Measurements from ENCODE around the gene CDK17.

Gene CDK17

DNA sequence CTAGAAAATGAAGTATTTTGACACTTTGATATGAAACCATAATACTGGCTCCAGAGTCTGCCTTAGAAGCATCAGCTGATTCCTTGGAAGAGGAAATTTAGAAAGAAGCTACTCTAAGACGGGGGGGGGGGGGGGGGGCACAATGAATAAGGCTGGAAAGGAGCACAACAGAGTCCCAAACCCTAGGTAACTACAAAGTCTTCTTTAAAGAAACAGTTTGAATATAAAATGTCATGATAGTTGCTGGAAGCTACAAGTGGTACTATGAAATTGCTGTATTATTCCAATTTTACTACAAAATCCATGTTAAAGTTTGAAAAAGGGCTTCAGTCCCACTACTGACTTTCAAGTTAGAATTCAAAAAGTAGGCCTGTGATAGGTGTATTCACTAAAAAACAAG lies 31.6 kb downstream of the CDK17 start:
- Histone ChIP-seq H3K4me2 (ENCODE audit: low read depth, low read length, poor library complexity, severe bottlenecking) (no peak overlapping the region), H2AFZ (ENCODE audit: low read length) (no peak overlapping the region), H3K79me2 (ENCODE audit: insufficient read depth, low read length) (peaks cover 96% of the 10 kb centered on the region), H3K9ac (ENCODE audit: low read depth, low read length, poor library complexity, severe bottlenecking) (no peak overlapping the region), H3K4me3 (ENCODE audit: low read length, poor library complexity, severe bottlenecking) (no peak overlapping the region), H3F3A (ENCODE audit: low read depth) (no peaks in the 10 kb centered on the region), H4K20me1 (ENCODE audit: insufficient read depth, low read length, poor library complexity, severe bottlenecking) (peaks cover 60% of the 10 kb centered on the region), H3K9me2 (replicated peaks; ENCODE audit: low read depth, low read length) (no peaks in the 10 kb centered on the region), H3K27me3 (ENCODE audit: insufficient read depth, low read length, poor library complexity, severe bottlenecking) (no peaks in the 10 kb centered on the region), H3K9me3 (ENCODE audit: insufficient read depth, low read depth, low read length) (no peaks in the 10 kb centered on the region), H3K4me1 (ENCODE audit: insufficient read depth, low read length, poor library complexity, severe bottlenecking) (peaks cover 26% of the 10 kb centered on the region), H3K36me3 (ENCODE audit: insufficient read depth, low read length) (no peaks in the 10 kb centered on the region)
- TF ChIP-seq, protein P1, sequence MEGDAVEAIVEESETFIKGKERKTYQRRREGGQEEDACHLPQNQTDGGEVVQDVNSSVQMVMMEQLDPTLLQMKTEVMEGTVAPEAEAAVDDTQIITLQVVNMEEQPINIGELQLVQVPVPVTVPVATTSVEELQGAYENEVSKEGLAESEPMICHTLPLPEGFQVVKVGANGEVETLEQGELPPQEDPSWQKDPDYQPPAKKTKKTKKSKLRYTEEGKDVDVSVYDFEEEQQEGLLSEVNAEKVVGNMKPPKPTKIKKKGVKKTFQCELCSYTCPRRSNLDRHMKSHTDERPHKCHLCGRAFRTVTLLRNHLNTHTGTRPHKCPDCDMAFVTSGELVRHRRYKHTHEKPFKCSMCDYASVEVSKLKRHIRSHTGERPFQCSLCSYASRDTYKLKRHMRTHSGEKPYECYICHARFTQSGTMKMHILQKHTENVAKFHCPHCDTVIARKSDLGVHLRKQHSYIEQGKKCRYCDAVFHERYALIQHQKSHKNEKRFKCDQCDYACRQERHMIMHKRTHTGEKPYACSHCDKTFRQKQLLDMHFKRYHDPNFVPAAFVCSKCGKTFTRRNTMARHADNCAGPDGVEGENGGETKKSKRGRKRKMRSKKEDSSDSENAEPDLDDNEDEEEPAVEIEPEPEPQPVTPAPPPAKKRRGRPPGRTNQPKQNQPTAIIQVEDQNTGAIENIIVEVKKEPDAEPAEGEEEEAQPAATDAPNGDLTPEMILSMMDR (conservative IDR thresholded peaks at IDR 0.05; ENCODE audit: low read length): no peak
- TF ChIP-seq EZH2phosphoT487 (IDR thresholded peaks at IDR 0.05; ENCODE audit: borderline replicate concordance): no peak

DNA sequence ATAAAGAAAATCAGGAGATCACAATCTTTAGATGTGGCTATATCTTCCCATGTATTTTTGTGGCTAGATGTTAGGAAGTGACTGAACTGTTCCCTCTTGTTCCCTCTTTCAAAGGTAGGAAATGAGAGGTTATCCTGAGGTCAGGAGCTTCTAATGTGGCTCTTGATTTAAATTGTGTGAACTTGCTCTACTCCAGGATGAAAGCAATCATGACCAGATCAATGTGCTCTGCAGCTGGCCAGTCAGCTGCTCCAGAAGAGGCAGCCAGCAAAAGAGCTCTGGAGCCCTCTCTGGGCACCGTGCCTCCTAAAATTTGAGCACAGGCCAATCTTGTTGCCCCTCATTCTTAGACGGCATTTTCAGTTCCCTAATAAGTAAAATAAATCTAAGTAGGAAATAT lies 32.0 kb downstream of the CDK17 start:
- Histone ChIP-seq H4K20me1 (ENCODE audit: insufficient read depth, low read length, poor library complexity, severe bottlenecking) (peaks cover 60% of the 10 kb centered on the region), H3K9ac (ENCODE audit: low read depth, low read length, poor library complexity, severe bottlenecking) (no peak overlapping the region), H3K79me2 (ENCODE audit: insufficient read depth, low read length) (peaks cover 96% of the 10 kb centered on the region), H3F3A (ENCODE audit: low read depth) (no peaks in the 10 kb centered on the region), H3K4me1 (ENCODE audit: insufficient read depth, low read length, poor library complexity, severe bottlenecking) (peaks cover 27% of the 10 kb centered on the region), H3K27me3 (ENCODE audit: insufficient read depth, low read length, poor library complexity, severe bottlenecking) (no peaks in the 10 kb centered on the region), H3K36me3 (ENCODE audit: insufficient read depth, low read length) (no peaks in the 10 kb centered on the region), H3K9me3 (ENCODE audit: insufficient read depth, low read depth, low read length) (no peaks in the 10 kb centered on the region), H3K4me2 (ENCODE audit: low read depth, low read length, poor library complexity, severe bottlenecking) (no peak overlapping the region), H3K9me2 (replicated peaks; ENCODE audit: low read depth, low read length) (no peaks in the 10 kb centered on the region), H3K4me3 (ENCODE audit: low read length, poor library complexity, severe bottlenecking) (no peak overlapping the region), H2AFZ (ENCODE audit: low read length) (no peak overlapping the region)
- TF ChIP-seq, protein P1 (conservative IDR thresholded peaks at IDR 0.05; ENCODE audit: low read length): no peak
- TF ChIP-seq EZH2phosphoT487 (IDR thresholded peaks at IDR 0.05; ENCODE audit: borderline replicate concordance): no peak

DNA sequence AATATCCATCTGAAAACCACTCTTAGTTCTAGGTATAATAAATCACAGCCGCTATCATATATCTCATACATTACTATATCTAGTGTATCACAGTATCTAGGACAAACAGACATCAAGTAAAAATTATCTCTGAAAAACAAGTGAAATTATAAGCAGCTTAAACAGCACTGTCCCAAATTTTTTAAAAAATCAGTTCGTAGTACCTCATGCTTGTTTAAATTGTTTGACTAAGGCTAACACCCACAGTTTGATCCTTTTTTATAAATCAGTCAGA lies 33.9 kb downstream of the CDK17 start:
- Histone ChIP-seq H3K36me3 (ENCODE audit: insufficient read depth, low read length) (no peaks in the 10 kb centered on the region), H3K4me1 (ENCODE audit: insufficient read depth, low read length, poor library complexity, severe bottlenecking) (peaks cover 28% of the 10 kb centered on the region), H3K27me3 (ENCODE audit: insufficient read depth, low read length, poor library complexity, severe bottlenecking) (no peaks in the 10 kb centered on the region), H3K4me2 (ENCODE audit: low read depth, low read length, poor library complexity, severe bottlenecking) (no peak overlapping the region), H3K9me3 (ENCODE audit: insufficient read depth, low read depth, low read length) (no peaks in the 10 kb centered on the region), H3K79me2 (ENCODE audit: insufficient read depth, low read length) (peaks cover 96% of the 10 kb centered on the region), H3K9me2 (replicated peaks; ENCODE audit: low read depth, low read length) (no peaks in the 10 kb centered on the region), H3K4me3 (ENCODE audit: low read length, poor library complexity, severe bottlenecking) (no peak overlapping the region), H3K9ac (ENCODE audit: low read depth, low read length, poor library complexity, severe bottlenecking) (no peak overlapping the region), H4K20me1 (ENCODE audit: insufficient read depth, low read length, poor library complexity, severe bottlenecking) (peaks cover 56% of the 10 kb centered on the region), H3F3A (ENCODE audit: low read depth) (no peaks in the 10 kb centered on the region), H2AFZ (ENCODE audit: low read length) (no peak overlapping the region)
- no peak for TF ChIP-seq EZH2phosphoT487 (IDR thresholded peaks at IDR 0.05; ENCODE audit: borderline replicate concordance)
- TF ChIP-seq, protein P1 (conservative IDR thresholded peaks at IDR 0.05; ENCODE audit: low read length): no peak
